WTC11 (cell line): ENCODE measurements around the gene VASN. TPM values are rescaled to one million over a fixed set of nuclear protein-coding genes. Genes with fewer than 3 reads are reported as not detected.

Source experiments
- ATAC-seq: fragments of 200-7000 bp; cut with Tn5 transposase; 2 replicates; pipeline ENCODE4 v1.10.0; 2021; ENCODE audit warnings: mild to moderate bottlenecking, moderate library complexity
- CTCF ChIA-PET: fragments of 300-600 bp; sonication (Branson Sonifier 250); formaldehyde crosslinking; loops from one replicate; lab custom pipeline; 2021; ENCODE audit warnings: antibody characterized with exemption; lab: Charles Lee
- POLR2A ChIA-PET: fragments of 350-600 bp; sonication (Branson Sonifier 250); formaldehyde crosslinking; loops from one replicate; lab custom pipeline; 2021; ENCODE audit warnings: antibody characterized with exemption; lab: Charles Lee
- DNase-seq: peaks from one replicate; pipeline ENCODE4 v3.0.0; 2021; ENCODE audit warnings: low spot score
- H3K27ac Mint-ChIP-seq: 2 replicates; pipeline ENCODE4 v1.8.0; 2021; ENCODE audit warnings: mixed read lengths
- H3K27me3 Mint-ChIP-seq: 2 replicates; pipeline ENCODE4 v1.8.0; 2021; ENCODE audit warnings: low read depth, mild to moderate bottlenecking, moderate library complexity, mixed read lengths
- H3K36me3 Mint-ChIP-seq: 2 replicates; pipeline ENCODE4 v1.8.0; 2021; ENCODE audit warnings: mixed read lengths
- H3K4me1 Mint-ChIP-seq: 2 replicates; pipeline ENCODE4 v1.8.0; 2022; ENCODE audit warnings: mixed read lengths
- H3K4me3 Mint-ChIP-seq: 2 replicates; pipeline ENCODE4 v1.8.0; 2021; ENCODE audit warnings: mild to moderate bottlenecking, moderate library complexity, mixed read lengths
- H3K9me3 Mint-ChIP-seq: 2 replicates; pipeline ENCODE4 v1.8.0; 2021; ENCODE audit warnings: mixed read lengths
- CBFB ChIP-seq: sonication (generic); formaldehyde crosslinking; IDR thresholded peaks from 2 replicates; pipeline ENCODE4 v1.8.1; 2022; ENCODE audit warnings: mild to moderate bottlenecking, low read depth, missing genetic modification reagents
- ESRRA ChIP-seq: sonication (generic); formaldehyde crosslinking; IDR thresholded peaks from 2 replicates; pipeline ENCODE4 v1.8.1; 2022; ENCODE audit warnings: mild to moderate bottlenecking, missing genetic modification reagents, borderline replicate concordance
- FOXJ3 ChIP-seq: sonication (generic); formaldehyde crosslinking; IDR thresholded peaks from 2 replicates; pipeline ENCODE4 v1.9.0; 2021; ENCODE audit warnings: missing genetic modification reagents, mild to moderate bottlenecking, borderline replicate concordance
- JAZF1 ChIP-seq: fragments of 250-450 bp; sonication (Bioruptor Pico); IDR thresholded peaks from 2 replicates; pipeline ENCODE4 v1.9.0; 2021; ENCODE audit warnings: moderate library complexity, mild to moderate bottlenecking, inconsistent platforms
- KAT7 ChIP-seq: sonication (generic); formaldehyde crosslinking; IDR thresholded peaks from 2 replicates; pipeline ENCODE4 v1.8.1; 2023; ENCODE audit warnings: missing genetic modification reagents, mild to moderate bottlenecking, borderline replicate concordance
- NFYB ChIP-seq: sonication (generic); formaldehyde crosslinking; conservative IDR thresholded peaks from 2 replicates; pipeline ENCODE4 v1.8.0; 2022; ENCODE audit warnings: low read depth, missing genetic modification reagents
- NR2C2 ChIP-seq: sonication (generic); formaldehyde crosslinking; IDR thresholded peaks from 2 replicates; pipeline ENCODE4 v1.8.0; 2022; ENCODE audit warnings: mild to moderate bottlenecking, missing genetic modification reagents
- SMAD3 ChIP-seq: sonication (generic); formaldehyde crosslinking; IDR thresholded peaks from 2 replicates; pipeline ENCODE4 v1.8.0; 2022; ENCODE audit warnings: missing genetic modification reagents, mild to moderate bottlenecking, borderline replicate concordance
- TEAD4 ChIP-seq: sonication (generic); formaldehyde crosslinking; IDR thresholded peaks from 2 replicates; pipeline ENCODE4 v1.8.0; 2022; ENCODE audit warnings: mild to moderate bottlenecking, missing genetic modification reagents
- ZNF232 ChIP-seq: sonication (generic); formaldehyde crosslinking; IDR thresholded peaks from 2 replicates; pipeline ENCODE4 v1.8.0; 2022; ENCODE audit warnings: mild to moderate bottlenecking, missing genetic modification reagents
- total RNA-seq: library from RNA; stranded (reverse); gene quantifications from 3 replicates; pipeline ENCODE4 v1.2.3, GENCODE V29; 2021
- TF ChIP-seq, protein P1 (sequence below): sonication (generic); formaldehyde crosslinking; IDR thresholded peaks from 2 replicates; pipeline ENCODE4 v1.8.1; 2022; ENCODE audit warnings: mild to moderate bottlenecking, moderate library complexity, missing genetic modification reagents
- TF ChIP-seq, protein P2 (sequence below): sonication (generic); formaldehyde crosslinking; IDR thresholded peaks from 2 replicates; pipeline ENCODE4 v1.8.0; 2022; ENCODE audit warnings: missing genetic modification reagents
- TF ChIP-seq, protein P3 (sequence below): sonication (generic); formaldehyde crosslinking; IDR thresholded peaks from 2 replicates; pipeline ENCODE4 v1.8.1; 2022; ENCODE audit warnings: low read depth, missing genetic modification reagents, borderline replicate concordance
- TF ChIP-seq, protein P4 (sequence below): sonication (generic); formaldehyde crosslinking; IDR thresholded peaks from 2 replicates; pipeline ENCODE4 v1.8.0; 2023; ENCODE audit warnings: mild to moderate bottlenecking, missing genetic modification reagents
- TF ChIP-seq, protein P5 (sequence below): sonication (generic); formaldehyde crosslinking; IDR thresholded peaks from 2 replicates; pipeline ENCODE4 v1.8.1; 2023; ENCODE audit warnings: mild to moderate bottlenecking, missing genetic modification reagents
- TF ChIP-seq, protein P6 (sequence below): fragments of 250-450 bp; sonication (Bioruptor Pico); IDR thresholded peaks from 2 replicates; pipeline ENCODE4 v2.1.2; 2022; ENCODE audit warnings: mild to moderate bottlenecking, moderate library complexity
- TF ChIP-seq, protein P7 (sequence below): fragments of 250-450 bp; sonication (Bioruptor Pico); IDR thresholded peaks from 2 replicates; pipeline ENCODE4 v1.9.0; 2021; ENCODE audit warnings: moderate library complexity, mild to moderate bottlenecking, inconsistent platforms, borderline replicate concordance

VASN gene
- total RNA-seq, 1 experiment from 2014 or later: 8.0 TPM

DNA sequence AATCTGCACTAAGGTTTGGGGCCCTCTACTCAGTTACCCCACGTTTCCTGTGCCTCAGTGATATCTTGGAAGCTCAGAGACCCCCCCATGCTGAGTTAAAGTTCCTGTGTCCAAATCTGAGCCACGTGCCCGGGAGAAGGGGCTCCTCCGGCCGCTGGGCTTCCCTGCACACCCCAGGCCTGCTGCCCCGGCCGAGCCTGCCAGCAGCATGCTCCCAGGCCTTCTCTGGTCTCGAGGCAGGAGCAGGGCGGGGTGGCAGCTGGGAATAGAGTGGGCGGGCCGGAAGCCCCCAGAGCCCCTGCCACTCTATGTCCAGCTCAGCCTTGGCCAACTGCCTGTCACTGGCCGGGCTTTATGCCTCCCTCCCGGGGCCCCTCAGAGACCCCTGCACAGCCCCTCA is 5.6 kb upstream of the VASN start (continued):
- TF ChIP-seq, protein P1, sequence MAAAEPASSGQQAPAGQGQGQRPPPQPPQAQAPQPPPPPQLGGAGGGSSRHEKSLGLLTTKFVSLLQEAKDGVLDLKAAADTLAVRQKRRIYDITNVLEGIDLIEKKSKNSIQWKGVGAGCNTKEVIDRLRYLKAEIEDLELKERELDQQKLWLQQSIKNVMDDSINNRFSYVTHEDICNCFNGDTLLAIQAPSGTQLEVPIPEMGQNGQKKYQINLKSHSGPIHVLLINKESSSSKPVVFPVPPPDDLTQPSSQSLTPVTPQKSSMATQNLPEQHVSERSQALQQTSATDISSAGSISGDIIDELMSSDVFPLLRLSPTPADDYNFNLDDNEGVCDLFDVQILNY (CRISPR knock-in tag): no peak
- TF ChIP-seq FOXJ3 (CRISPR knock-in tag) (no peak), ESRRA (CRISPR knock-in tag) (no peak)

DNA sequence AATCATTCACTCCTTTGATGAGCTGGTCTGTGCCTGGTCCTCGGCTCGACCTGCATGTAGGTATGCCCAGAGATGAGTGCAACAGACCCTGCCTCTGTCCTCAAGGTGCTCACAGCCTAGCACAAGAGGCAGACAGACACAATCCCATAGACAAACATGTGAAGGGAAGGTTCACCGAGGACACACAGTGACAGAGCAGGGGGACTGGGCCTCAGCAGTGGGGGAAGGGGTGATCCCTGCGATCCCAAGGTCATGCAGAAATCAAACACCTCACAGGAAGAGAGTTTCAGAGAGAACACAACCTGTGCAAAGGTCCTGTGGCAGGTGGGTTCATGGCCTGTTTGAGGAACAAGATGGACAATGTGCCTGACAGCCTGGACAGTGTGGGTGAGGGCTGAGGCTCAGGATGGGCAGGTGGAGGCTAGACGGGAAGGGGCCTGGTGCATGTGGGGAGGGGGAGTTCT is 4.2 kb upstream of the VASN start:
- TF ChIP-seq, protein P2, sequence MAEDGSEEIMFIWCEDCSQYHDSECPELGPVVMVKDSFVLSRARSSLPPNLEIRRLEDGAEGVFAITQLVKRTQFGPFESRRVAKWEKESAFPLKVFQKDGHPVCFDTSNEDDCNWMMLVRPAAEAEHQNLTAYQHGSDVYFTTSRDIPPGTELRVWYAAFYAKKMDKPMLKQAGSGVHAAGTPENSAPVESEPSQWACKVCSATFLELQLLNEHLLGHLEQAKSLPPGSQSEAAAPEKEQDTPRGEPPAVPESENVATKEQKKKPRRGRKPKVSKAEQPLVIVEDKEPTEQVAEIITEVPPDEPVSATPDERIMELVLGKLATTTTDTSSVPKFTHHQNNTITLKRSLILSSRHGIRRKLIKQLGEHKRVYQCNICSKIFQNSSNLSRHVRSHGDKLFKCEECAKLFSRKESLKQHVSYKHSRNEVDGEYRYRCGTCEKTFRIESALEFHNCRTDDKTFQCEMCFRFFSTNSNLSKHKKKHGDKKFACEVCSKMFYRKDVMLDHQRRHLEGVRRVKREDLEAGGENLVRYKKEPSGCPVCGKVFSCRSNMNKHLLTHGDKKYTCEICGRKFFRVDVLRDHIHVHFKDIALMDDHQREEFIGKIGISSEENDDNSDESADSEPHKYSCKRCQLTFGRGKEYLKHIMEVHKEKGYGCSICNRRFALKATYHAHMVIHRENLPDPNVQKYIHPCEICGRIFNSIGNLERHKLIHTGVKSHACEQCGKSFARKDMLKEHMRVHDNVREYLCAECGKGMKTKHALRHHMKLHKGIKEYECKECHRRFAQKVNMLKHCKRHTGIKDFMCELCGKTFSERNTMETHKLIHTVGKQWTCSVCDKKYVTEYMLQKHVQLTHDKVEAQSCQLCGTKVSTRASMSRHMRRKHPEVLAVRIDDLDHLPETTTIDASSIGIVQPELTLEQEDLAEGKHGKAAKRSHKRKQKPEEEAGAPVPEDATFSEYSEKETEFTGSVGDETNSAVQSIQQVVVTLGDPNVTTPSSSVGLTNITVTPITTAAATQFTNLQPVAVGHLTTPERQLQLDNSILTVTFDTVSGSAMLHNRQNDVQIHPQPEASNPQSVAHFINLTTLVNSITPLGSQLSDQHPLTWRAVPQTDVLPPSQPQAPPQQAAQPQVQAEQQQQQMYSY (CRISPR knock-in tag): no peak
- TF ChIP-seq CBFB (CRISPR knock-in tag): no peak
- no peak for TF ChIP-seq SMAD3 (CRISPR knock-in tag)
- H3K9me3 Mint-ChIP-seq: no peaks in the 10 kb centered on the region

DNA sequence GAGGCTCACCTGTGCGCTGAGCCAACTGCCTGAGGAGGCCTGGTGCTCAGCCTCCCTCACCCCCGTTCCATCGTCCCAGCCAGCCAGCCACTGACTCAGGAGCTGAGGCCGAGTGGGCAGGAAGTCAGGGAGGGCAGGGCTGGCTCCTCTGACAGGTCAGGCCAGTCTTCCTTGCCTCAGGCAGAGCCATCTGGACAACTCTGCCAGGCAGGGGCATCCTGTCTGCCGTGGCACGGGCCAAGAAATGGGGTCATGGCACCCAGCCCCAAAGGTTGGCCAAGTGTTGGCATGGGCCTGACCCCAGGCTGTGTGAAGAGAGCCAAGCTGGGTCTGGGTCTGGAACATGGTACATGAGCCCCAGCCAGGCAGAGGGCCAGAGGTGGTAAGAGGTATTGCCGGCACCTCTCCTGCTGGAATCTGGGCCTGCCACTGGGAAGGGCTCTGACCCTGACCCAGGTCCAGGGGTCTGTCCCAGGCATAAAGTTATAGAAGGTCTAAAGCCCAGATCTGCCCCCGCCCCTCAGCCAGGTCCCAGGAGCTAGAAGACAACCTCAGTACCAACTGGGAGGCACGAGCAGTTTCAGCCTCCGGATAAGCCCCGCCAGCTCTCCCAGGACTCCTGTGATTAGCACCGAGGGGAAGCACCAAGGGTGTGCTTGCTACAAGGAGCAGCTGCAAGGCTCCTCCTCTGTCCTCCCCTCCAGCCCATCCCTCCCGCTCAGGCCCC is 2.5 kb upstream of the VASN start:
- ChIA-PET POLR2A (interaction anchor here (0.6 to 1.0 kb wide), 2 partner anchors 21 to 53 kb away, joined by 3 to 4 read pairs; no protein-coding TSS in a partner anchor), CTCF (interaction anchor here (1.0 to 4.0 kb wide), 6 partner anchors 9 to 80 kb away, joined by 3 to 45 read pairs (median 8); no protein-coding TSS in a partner anchor)
- Mint-ChIP-seq H3K36me3 (no peaks in the 10 kb centered on the region), H3K4me1 (peaks cover 14% of the 10 kb centered on the region), H3K27ac (no peak overlapping the region), H3K4me3 (no peak overlapping the region), H3K9me3 (no peaks in the 10 kb centered on the region), H3K27me3 (no peaks in the 10 kb centered on the region)
- DNase-seq: no peak
- no peak for ATAC-seq
- TF ChIP-seq TEAD4 (CRISPR knock-in tag) (no peak), JAZF1 (no peak), NFYB (CRISPR knock-in tag) (no peak), ZNF232 (no peak), NR2C2 (no peak), KAT7 (no peak)
- TF ChIP-seq, protein P3, sequence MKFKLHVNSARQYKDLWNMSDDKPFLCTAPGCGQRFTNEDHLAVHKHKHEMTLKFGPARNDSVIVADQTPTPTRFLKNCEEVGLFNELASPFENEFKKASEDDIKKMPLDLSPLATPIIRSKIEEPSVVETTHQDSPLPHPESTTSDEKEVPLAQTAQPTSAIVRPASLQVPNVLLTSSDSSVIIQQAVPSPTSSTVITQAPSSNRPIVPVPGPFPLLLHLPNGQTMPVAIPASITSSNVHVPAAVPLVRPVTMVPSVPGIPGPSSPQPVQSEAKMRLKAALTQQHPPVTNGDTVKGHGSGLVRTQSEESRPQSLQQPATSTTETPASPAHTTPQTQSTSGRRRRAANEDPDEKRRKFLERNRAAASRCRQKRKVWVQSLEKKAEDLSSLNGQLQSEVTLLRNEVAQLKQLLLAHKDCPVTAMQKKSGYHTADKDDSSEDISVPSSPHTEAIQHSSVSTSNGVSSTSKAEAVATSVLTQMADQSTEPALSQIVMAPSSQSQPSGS (CRISPR knock-in tag): no peak
- TF ChIP-seq, protein P4, sequence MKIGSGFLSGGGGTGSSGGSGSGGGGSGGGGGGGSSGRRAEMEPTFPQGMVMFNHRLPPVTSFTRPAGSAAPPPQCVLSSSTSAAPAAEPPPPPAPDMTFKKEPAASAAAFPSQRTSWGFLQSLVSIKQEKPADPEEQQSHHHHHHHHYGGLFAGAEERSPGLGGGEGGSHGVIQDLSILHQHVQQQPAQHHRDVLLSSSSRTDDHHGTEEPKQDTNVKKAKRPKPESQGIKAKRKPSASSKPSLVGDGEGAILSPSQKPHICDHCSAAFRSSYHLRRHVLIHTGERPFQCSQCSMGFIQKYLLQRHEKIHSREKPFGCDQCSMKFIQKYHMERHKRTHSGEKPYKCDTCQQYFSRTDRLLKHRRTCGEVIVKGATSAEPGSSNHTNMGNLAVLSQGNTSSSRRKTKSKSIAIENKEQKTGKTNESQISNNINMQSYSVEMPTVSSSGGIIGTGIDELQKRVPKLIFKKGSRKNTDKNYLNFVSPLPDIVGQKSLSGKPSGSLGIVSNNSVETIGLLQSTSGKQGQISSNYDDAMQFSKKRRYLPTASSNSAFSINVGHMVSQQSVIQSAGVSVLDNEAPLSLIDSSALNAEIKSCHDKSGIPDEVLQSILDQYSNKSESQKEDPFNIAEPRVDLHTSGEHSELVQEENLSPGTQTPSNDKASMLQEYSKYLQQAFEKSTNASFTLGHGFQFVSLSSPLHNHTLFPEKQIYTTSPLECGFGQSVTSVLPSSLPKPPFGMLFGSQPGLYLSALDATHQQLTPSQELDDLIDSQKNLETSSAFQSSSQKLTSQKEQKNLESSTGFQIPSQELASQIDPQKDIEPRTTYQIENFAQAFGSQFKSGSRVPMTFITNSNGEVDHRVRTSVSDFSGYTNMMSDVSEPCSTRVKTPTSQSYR (CRISPR knock-in tag): no peak
- TF ChIP-seq, protein P5, sequence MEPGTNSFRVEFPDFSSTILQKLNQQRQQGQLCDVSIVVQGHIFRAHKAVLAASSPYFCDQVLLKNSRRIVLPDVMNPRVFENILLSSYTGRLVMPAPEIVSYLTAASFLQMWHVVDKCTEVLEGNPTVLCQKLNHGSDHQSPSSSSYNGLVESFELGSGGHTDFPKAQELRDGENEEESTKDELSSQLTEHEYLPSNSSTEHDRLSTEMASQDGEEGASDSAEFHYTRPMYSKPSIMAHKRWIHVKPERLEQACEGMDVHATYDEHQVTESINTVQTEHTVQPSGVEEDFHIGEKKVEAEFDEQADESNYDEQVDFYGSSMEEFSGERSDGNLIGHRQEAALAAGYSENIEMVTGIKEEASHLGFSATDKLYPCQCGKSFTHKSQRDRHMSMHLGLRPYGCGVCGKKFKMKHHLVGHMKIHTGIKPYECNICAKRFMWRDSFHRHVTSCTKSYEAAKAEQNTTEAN (CRISPR knock-in tag): no peak
- TF ChIP-seq, protein P6, sequence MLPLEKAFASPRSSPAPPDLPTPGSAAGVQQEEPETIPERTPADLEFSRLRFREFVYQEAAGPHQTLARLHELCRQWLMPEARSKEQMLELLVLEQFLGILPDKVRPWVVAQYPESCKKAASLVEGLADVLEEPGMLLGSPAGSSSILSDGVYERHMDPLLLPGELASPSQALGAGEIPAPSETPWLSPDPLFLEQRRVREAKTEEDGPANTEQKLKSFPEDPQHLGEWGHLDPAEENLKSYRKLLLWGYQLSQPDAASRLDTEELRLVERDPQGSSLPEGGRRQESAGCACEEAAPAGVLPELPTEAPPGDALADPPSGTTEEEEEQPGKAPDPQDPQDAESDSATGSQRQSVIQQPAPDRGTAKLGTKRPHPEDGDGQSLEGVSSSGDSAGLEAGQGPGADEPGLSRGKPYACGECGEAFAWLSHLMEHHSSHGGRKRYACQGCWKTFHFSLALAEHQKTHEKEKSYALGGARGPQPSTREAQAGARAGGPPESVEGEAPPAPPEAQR: no peak
- TF ChIP-seq, protein P7, sequence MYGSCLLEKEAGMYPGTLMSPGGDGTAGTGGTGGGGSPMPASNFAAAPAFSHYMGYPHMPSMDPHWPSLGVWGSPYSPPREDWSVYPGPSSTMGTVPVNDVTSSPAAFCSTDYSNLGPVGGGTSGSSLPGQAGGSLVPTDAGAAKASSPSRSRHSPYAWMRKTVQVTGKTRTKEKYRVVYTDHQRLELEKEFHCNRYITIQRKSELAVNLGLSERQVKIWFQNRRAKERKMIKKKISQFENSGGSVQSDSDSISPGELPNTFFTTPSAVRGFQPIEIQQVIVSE (CRISPR knock-in tag): no peak

More for the DNA sequence above, 4.2 kb upstream of the VASN start:
- ChIA-PET CTCF (interaction anchor here (0.6 to 4.0 kb wide), 5 partner anchors 8 to 68 kb away, joined by 3 to 45 read pairs (median 3); no protein-coding TSS in a partner anchor), POLR2A (no interaction called here)
- Mint-ChIP-seq H3K27ac (peak overlapping the region; percentile 45), H3K27me3 (no peaks in the 10 kb centered on the region), H3K4me3 (no peak overlapping the region), H3K4me1 (peaks cover under 1% of the 10 kb centered on the region; the same call in 1 of the 2 replicates), H3K36me3 (no peaks in the 10 kb centered on the region)
- ATAC-seq (no peak), DNase-seq (no peak)
